Right hindlimb (tissue), 1 donor: Measurements from ENCODE around the gene CCL26.
"Not testable (repeated sequence)": the region's sequence is repeated elsewhere in the genome, so short reads cannot be mapped to it uniquely, and the experiment has no call there.

ENCODE experiments used
- DNase-seq: peaks from one replicate; pipeline ENCODE4 v3.0.0-alpha.2; 2018

Gene CCL26

GRCh38 chr7:75772081-75773077 lies at the start of gene CCL26:
Gene CCL26, minus strand, starts transcription at chr7:75772211. Its CDS starts 35 bp downstream, at chr7:75772176.
- no peak for DNase-seq

GRCh38 chr7:75820688-75821087 lies 48.7 kb upstream of the CCL26 start:
- DNase-seq: no peak

- DNase-seq: no peak
These were observed 47.7 kb upstream of the CCL26 start for GRCh38 chr7:75819711-75820110.

GRCh38 chr7:75818472-75818871 lies 46.5 kb upstream of the CCL26 start:
- DNase-seq: no peak

- DNase-seq: no peak
These were observed 45.1 kb upstream of the CCL26 start for GRCh38 chr7:75817116-75817515.

- DNase-seq: no peak
These were observed 43.5 kb upstream of the CCL26 start for GRCh38 chr7:75815418-75816064.

GRCh38 chr7:75814407-75814947 lies 42.5 kb upstream of the CCL26 start:
- no peak for DNase-seq

GRCh38 chr7:75813781-75814236 lies 41.8 kb upstream of the CCL26 start, which contains the start of gene CCL24:
Gene CCL24, minus strand, starts transcription at chr7:75813806. Its CDS starts 91 bp downstream, at chr7:75813715.
- DNase-seq: no peak

GRCh38 chr7:75813084-75813483 lies 41.1 kb upstream of the CCL26 start:
- no peak for DNase-seq

- DNase-seq: no peak
These were observed 40.1 kb upstream of the CCL26 start for GRCh38 chr7:75811894-75812678.

GRCh38 chr7:75809396-75809795 lies 37.4 kb upstream of the CCL26 start:
- no peak for DNase-seq

- no peak for DNase-seq
These were observed 36.1 kb upstream of the CCL26 start for GRCh38 chr7:75808106-75808505.

- no peak for DNase-seq
These were observed 35.4 kb upstream of the CCL26 start for GRCh38 chr7:75807452-75807851.

- no peak for DNase-seq
These were observed 34.7 kb upstream of the CCL26 start for GRCh38 chr7:75806560-75807307.

GRCh38 chr7:75804705-75805104 lies 32.7 kb upstream of the CCL26 start:
- DNase-seq: no peak

- DNase-seq: no peak
These were observed 32.0 kb upstream of the CCL26 start for GRCh38 chr7:75804004-75804403.

GRCh38 chr7:75802552-75802821 lies 30.5 kb upstream of the CCL26 start:
- DNase-seq: no peak

- DNase-seq: no peak
These were observed 26.8 kb upstream of the CCL26 start for GRCh38 chr7:75798770-75799169.

- DNase-seq: no peak
These were observed 24.4 kb upstream of the CCL26 start for GRCh38 chr7:75796420-75796819.

- DNase-seq: no peak
These were observed 23.8 kb upstream of the CCL26 start for GRCh38 chr7:75795831-75796285.

- DNase-seq: no peak
These were observed 21.7 kb upstream of the CCL26 start for GRCh38 chr7:75793676-75794075.

- DNase-seq: not testable (repeated sequence)
These were observed 20.6 kb upstream of the CCL26 start for GRCh38 chr7:75792567-75792966.
